GM19035 (cell line): ENCODE measurements around the gene VIPR1.

Experiments used
- ATAC-seq: cut with Tn5 transposase; IDR thresholded peaks from one replicate; pipeline ENCODE4 v1.9.1; 2021; ENCODE audit not compliant: unreplicated experiment

The VIPR1 gene

DNA sequence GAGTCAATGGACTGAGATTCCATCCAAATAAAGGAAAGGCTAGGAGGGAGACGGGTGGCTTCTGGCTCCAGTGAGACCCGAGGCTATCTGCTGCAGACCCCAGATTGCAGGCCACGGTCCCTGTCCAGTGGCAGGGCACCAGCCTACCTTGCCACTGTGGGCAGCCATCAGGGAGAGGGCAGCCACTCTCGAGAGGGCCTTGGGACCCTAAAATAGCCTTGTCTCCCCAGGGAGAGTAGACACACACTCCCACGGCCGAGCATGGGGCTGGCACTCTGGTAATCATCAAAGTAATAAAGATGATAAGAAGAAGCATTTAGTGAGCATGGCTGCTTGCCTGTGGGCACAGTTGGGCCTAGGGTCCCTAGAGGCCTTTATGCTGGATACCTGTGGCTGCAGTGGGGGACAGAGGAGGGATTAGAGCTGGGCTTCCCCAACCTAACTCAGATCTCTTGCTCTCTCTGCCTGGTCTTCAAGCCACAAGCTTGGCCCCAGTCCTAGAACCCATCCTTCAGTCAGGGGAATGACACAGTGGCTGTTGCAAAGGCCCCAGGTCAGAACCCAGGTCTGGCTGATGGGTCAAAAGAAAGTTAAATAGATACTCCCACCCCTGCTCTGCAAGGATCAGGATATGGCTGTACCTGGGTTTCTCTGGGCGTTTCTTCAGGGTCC is 9.2 kb upstream of the VIPR1 start:
- no peak for ATAC-seq

DNA sequence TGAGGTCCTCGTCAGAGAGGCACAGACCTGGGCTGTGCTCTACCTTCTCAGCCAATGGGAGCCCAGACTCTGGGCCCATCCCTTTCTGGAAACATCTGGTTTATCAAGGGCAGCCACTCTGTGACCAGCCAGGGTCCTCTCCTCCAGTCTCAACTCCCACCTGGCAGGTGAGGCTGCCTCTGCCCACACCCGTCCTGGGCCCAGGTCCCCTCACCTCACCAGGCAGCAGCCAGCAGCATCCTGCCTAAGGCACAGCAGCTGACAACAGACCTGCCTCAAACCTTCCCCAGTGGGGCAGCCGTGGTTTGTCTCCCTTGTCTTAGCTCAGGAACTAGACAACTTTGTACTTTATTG is 8.7 kb upstream of the VIPR1 start:
- ATAC-seq = no peak

DNA sequence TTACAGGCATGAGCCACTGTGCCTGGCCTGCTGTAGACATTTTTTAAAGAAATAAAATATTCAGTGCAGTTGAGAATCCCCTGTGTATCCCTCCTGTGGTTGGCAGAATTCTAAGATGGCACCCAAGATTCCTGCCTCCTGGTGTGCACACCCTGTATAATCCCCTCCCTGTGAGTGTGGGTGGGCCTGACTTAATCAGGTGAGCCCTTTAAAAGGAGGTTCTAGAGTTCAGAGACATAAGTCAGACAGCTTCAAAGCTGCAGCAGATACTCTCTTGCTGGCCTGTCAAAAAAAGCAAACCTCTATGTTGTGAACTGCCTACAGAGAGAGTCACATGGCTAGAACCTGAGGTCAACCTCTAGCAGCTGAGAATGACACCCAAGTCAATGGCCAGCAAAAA is 7.0 kb upstream of the VIPR1 start:
- ATAC-seq = no peak

DNA sequence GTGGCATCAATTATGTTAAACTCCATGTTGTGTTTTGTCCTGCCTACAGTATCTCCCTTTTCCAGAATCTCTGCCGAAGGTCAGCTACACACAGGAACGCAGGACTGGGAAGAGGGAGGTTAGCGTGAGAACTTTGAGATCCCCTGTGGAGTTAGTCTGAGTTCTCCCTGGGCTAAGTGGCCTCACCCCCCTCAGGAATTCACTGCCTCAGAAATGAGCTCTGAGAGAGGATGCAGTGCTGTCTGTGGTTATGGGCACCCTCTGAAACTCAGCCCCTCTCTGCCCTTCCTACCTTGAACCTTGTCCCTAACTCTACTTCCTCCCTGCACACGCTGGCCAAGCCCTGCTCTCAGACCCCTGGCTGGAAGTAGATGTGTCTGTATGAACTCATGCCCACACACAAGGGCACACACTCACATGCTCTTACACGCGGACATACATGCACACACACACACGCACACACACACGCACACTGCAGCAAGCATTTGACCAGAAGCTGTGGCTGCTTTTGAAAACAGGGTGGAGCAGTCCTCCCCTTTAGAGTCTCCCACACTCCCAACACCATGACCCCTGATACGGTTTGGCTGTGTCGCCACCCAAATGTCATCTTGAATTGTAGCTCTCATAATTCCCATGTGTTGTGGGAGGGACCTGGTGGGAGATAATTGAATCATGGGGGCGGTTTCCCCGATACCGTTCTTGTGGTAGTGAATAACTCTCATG is 5.3 kb upstream of the VIPR1 start:
- ATAC-seq = no peak

DNA sequence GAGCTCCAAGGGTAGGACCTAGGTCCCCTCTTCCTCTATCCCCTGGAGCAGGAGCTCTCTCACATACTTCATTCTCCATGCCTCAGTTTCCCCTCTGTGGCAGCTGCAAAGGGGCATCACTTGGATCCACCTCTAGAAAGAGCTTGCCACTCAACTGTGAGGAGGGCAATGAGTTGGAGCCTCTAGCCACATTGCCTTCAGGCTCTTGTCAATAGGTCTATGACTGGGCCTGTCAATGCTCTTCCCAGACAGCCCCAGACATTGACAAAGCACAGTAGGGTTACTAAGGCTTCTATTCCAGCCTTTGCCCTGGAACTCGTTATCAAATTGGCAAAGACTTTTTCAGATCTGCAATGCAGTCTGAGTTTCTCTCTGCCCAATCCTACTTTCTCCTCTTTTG is 4.4 kb upstream of the VIPR1 start:
- ATAC-seq = no peak

DNA sequence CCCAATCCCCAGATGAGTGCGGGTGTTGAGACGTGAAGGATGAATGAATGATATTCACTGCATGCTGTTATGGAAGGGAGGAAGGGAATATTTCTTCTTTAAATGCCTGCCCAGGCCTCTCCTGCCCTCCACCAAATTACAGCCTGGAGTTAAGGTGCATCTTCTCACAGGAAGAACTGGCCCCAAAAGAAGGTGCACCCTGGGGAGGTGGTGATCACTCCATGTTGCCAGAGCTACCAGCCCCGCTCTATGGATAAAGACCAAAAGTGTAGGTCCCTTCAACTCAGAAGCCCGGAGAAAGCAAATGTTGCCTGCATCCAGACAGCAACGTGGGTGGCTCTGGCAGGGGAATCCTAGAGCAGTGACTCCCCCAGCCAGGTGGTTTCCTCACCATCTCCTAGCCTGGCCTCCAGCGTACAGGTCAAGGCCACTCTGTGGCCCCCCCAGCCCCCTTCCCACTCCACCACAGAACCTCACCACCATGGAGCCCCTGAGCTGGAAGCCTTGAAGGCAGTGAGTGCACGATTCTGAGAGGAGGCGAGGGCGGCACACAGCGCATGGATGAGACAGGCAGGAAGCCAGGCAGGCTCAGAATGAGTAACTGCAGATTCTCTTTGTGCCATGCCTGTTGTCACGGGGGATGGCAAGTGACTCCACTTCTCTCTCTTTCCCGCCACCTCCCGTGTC is 3.5 kb upstream of the VIPR1 start:
- ATAC-seq = no peak

DNA sequence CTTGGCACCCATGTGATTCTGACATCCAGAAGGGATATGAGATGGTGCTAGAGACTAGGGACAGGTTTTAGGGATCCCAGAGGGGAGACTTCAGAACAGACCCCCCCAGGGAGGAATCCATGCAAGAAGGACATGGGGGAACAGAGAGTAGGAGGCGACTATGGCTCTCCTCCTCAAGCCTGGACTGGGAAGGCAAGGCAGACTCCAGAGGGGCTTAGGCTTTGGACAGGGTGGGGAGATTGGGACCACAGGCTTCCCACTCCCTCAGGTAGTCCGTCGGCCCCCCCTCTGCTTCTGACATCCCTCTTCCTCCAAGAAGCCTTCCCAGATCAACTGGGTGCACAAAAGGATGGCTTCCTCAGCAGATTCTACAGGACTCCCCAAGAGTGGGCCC is 3.0 kb upstream of the VIPR1 start:
- no peak for ATAC-seq

DNA sequence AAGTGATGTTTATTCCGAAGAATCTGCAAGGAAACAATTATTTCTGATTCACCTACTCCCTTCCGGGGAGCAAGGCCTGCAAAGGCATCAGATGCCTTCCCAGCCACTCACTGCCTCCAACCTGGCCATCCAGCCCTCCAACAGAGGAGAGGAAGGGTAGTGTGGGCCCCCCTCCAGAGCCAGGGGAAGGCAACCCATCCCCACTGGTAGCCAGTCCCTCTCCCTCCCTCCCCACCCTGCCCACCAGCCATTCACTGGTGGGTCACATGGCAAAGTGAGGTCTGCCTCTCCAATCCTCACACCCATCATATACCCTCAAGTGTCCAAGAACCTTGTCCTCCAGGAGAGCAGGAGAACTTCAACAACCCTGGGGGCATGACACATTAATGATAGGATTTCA is 2.4 kb upstream of the VIPR1 start:
- ATAC-seq = no peak

DNA sequence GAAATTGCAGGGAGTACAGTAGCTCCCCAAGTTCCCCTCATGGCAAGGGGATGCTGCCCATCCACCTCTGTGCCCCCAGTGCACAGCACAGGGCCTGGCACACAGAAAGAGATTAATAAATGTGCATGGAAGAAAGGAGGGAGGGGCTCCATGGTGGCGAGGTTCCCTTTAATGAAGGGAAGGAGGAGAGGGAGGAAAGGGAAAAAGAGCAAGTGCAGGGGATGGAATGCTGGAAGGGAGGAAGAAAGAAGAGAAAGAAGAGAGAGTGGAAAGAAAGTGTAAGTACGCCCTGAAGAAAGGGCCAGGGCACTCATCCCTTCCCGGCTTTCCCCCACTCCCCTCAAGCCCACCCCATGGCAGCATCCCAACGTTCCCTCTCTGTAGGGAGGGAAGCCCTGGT is 1.5 kb upstream of the VIPR1 start:
- ATAC-seq = no peak

DNA sequence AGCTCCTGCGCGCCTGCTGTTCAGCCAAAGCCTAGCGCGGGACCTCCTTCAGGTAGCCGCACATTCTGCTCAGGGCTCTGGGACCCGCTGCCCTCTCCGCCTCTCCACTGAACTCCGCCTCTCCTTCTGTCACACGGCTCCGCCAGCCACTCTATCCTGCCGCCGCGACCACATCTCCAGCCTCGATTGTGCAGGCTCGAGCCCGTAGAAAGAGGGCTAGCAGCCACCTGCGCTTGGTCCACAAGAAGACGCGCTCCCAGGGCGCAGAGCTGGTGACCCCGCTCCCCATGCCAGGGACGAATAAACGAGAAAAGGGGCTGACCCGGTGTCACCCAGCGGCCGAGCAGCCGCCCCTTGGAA is 1.1 kb upstream of the VIPR1 start:
- ATAC-seq = no peak

DNA sequence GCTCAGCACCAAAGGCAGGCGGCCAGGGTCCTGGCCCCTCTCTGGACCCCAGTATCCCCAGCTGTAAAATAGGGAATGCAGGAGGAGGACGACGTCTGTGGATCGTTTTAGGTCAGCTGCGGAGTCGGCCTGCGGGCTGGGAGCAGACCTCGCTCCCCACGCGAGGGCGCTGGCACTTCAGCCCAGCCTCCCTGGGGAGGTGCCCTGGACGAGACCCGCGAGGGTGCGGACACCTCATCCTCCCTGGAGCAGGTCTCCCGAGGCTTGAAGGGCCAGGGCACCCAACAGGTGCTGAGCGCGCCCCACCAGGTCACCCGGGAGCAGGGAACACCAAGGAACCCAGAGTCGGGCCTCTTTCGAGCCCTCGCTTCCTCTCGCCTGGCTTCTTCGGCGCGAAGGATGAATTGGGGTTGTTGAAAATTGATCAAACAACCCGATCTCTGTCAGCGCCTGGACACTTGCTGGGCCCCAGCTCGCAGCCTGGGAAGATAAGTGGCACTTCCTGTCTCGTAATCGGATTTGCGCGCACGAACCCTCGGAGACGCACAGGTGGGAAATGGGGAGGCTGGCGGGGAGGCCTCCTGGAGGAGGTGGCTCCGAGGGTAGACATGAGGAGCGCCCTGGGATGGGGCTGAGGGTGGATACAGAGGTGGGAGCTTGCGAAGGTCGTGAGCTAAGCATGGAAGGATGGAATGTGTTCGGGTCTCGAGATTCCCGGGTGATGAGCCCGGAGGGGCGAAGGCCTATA is 588 bp upstream of the VIPR1 start:
- peak; percentile 34 for ATAC-seq

DNA sequence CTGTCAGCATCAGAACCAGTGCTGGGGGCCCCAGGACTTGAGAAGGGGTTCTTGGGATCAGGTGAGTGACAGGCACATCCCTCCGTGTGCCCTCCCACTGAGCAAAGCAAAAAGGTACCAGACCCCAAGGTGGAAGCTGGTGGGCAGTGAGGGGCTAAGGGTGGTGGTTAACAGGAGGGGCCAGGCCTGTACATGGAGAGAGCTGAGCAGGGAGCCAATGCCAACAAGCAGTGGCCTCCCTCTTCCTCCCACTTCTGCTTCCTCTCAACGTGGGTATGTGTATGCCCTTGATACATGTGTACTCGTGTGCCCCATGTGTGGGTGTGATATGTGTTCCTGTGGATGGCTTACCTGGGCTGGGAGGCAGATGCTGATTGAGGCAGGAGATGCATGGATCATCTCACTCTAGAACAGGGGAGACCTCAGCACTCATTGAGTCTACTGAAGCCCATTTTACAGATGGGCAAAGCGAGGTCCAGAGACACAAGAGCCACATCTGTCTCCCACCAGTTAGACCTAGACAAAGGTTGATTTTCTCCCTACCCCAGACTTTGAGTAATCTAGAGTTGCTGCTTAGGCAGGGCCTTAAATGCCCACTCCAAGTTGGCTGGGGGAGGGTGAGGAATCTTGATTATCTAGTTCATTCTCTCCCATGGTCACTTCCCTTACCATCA is 945 bp downstream of the VIPR1 start:
- no peak for ATAC-seq

DNA sequence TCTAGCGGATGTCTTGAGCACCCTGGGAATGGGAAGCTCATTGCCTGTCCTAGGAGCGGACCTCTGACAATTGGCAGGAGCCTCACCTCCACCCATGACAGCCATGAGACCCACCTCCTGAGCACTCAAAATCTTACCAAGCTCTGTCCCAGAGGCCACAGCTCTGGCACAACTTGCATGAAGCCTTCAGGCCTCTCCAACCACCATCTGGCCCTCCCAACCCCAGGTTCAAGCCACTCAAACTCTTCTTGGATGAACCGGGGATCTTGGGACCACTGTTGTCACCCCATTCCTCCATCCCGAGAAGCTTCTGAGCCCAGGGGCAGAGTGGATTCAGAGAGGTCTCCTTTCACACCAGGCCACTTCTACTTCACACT is 1.5 kb downstream of the VIPR1 start:
- ATAC-seq = no peak

DNA sequence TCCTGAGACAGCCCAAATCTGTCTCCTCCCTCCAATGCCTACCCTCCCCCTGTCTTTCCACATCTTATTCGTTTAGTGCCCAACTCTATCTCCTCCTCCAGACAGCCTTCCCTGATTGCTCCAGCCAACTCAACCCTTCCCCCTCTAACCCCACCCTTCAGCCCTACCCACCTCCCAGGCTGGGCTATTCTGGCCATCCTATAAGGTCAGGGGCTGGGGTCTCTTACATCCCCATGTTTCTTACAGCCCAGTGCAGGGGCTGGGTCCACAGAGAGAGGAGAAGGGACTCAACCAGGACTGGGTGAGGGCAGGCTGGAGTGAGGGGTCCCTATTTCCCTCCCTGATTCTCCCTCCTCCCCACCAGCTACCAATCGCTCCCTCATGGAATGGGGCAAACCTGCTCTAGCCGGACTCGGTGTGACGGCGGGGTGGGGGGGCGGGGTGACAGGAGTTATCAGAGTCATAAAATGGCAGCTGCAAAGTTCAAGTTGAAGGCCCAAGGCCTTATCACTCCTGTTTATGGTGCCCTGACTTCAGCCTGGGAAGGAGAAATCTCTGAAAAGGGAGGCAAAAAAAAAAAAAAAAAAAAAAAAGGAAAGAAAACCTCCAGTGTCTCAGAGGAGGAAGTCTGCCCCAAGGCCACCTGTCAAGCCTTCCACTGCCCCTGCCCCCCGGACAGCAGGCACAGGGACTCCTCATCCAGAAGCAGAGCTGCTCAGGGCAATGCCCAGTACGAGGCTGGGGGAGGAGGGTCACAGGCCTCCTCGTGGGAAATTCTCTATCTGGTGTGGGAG is 2.1 kb downstream of the VIPR1 start:
- ATAC-seq = no peak

DNA sequence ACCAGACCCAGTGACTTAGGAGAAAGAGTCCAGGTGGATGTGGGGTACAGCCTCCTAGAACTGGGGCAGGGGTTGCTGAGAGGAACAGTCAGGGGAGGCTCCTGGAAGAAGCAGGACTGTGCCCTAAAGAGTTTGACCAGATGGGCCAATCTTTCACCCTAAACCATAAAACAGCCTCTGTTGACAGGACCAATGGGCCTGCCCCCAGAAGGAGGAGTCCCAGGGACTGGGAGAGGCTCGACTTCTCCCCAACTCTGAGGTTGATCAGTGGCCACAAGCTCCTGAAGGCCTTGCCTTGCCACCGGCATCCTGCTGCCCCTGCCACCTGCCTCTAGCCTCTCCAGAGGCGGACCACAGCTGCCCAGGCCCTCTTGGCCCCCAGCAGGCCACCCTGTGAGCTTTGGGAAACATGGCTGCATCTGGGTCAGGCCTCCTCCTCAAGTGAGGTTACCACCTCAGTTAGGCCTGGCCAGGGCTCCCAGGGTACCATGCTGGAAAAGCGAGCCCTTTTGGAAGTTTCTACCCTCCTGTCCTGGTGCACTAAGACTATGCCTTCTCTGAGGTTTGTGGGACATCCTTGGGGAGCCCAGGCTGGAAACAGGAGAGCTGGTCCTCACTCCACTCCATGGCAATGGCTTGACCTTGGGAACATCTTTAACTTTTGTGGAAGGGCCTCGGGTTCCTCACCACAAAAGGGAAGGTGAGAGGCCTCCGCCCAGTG is 2.8 kb downstream of the VIPR1 start:
- ATAC-seq = no peak

DNA sequence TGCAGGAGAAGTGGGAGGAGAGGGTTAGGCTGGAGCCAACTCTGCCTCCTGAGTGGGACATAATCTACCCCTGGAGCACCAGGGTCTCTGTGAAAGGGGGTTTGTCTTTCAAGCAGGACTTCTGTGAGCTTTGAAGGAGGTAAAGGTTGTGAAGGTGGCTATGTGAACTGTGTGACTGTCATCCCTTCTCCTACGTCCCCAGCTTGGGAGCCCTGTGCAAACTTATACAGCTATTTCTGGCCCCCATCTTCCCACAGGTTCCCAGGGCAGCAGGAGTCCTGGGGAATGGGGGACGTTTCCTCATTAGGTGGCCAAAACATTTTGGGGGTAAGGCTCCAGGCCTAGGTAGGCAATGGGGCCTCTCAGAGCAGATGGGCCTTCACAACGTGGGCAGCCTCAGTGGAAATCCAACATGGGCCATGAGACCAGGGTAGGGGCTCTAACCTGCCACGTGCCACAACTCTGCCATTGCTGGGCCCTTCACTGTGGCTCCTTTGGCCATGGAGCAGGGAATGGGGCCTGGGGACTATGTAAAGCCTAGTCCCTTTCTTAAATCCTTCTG is 3.5 kb downstream of the VIPR1 start:
- no peak for ATAC-seq

DNA sequence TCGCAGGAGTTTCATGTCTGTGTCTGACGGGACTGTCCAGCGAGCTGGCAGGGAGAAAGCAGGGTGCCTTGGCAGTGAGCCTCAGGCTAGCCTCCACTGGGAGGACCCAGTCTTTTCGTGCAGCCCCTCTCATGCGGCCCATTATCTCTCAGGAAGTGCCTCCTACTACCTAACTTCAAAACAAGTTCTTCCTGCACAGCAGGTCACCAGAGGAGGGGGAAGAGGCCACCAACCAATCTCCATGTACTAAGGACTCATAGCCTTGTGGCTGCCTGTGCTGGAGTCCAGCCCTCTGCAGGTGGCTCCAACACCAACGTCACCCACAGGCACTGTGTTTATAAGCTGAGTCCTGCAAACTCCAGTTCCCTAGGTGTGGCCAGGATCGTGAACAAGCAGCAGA is 4.8 kb downstream of the VIPR1 start:
- ATAC-seq = no peak

DNA sequence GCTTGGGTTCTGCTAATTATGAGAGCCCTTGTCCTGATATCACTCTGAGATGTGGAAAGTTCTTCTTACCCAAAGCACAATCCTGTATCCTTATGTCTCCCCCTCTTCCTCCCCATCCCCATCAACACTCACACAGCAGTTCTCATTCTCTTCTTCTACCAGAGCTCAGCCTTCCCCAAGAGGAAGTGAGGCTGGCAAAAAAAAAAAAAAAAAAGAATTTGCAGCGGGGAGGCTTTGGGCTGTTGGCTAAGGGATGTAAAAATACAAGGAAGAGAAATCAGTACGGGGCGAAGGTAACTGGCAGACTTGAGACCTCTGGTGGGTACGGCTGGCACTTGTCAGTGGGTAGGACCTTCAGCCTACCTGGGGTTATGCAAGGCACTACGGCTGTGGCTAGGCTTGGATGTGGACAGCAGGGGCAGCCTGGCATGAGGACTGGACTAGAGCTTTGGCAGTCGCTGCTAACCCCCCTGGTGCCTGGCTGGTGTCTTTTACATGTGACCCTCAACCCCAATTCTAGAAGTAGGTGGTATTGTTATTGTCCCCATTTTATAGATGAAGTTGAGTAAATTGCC is 5.4 kb downstream of the VIPR1 start:
- no peak for ATAC-seq

DNA sequence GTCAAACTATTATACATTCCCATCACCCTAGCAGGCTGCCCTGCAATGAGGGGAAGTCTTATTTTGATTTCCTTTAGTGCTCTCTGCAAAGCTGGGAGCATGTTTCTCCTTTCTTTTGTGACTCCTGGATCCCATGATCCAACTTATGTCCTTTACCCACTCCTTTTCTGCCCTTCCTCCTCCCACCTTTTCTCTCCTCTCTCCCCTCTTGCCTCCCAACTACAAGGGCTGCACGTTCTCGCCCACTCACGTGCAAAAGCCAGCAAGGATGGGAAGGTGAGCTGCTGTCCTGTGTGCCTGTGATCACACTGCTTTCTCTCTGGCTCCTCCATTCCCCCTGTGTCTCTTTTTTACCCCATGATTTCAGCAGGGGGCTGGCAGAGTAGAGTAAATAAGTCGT is 6.1 kb downstream of the VIPR1 start:
- no peak for ATAC-seq
